H1 (cell line): ENCODE results near the gene TARS3. TPM values are rescaled to one million over a fixed set of nuclear protein-coding genes. Genes with fewer than 3 reads are reported as not detected.

ENCODE experiments used
- EGR1 ChIP-seq: IDR thresholded peaks from 2 replicates; pipeline ENCODE4 v1.6.1; 2011; ENCODE audit warnings: low read depth, low read length, borderline replicate concordance
- GABPA ChIP-seq: IDR thresholded peaks from 2 replicates; pipeline ENCODE4 v1.6.1; 2011; ENCODE audit warnings: mild to moderate bottlenecking, low read length, moderate library complexity, borderline replicate concordance; ENCODE audit not compliant: insufficient read depth
- PHF8 ChIP-seq: fragments of 200-600 bp; sonication (generic); conservative IDR thresholded peaks from 2 replicates; pipeline ENCODE4 v1.7.1; 2012; ENCODE audit warnings: low read depth, mild to moderate bottlenecking, inconsistent platforms, low read length, moderate library complexity
- RNF2 ChIP-seq: fragments of 200-900, 300-1000 bp; sonication (generic); IDR thresholded peaks from 2 replicates; pipeline ENCODE4 v1.7.1; 2016; ENCODE audit warnings: borderline replicate concordance, low read depth, mild to moderate bottlenecking, antibody characterized with exemption, low read length; ENCODE audit not compliant: poor library complexity, severe bottlenecking; ENCODE audit errors: missing control alignments
- polyA plus RNA-seq, 7 experiments: library from polyadenylated mRNA; depleted of rRNA in 3 of 7; stranded (reverse) in 5 of 7; unstranded in 2 of 7; fragments of >200 nt in 5 of 7; fragments of 200-250 nt in 2 of 7; gene quantifications; 1 replicate in 5 of 7; 2 replicates in 1 of 7; 4 replicates in 1 of 7; pipeline versions ENCODE4 v1.2.1 to v1.2.3, GENCODE V29; 2011 to 2013; ENCODE audit warnings: missing spikeins in 2 of 7, mixed read lengths in 2 of 7
- total RNA-seq: library from RNA; stranded (reverse); fragmentation: NEBNext Ultra II Directional; extraction: Animal tissue kit (Norgen Biotek cat#: 25700); gene quantifications from 2 replicates; pipeline ENCODE4 v1.2.1, GENCODE V29; 2021

TARS3 gene
- total and polyA plus RNA-seq, 2 of the 8 experiments (the other 6 are each of a cell fraction or from before 2014, with no cell fraction given) = 2.1 to 13.9 TPM

- TF ChIP-seq GABPA (no peak), EGR1 (no peak), PHF8 (no peak), RNF2 (no peak)
Measured at GRCh38 chr15:101696829-101697228, 27.4 kb downstream of the TARS3 start (continued).
